B cell (primary cell): ENCODE measurements around the gene UCKL1.

Experiments
- CTCF ChIP-seq: fragments of 200-600 bp; IDR thresholded peaks from one replicate; pipeline ENCODE4 v1.8.0; 2022; ENCODE audit warnings: antibody characterized with exemption, mild to moderate bottlenecking
- EZH2 ChIP-seq: IDR thresholded peaks from 2 replicates; pipeline ENCODE4 v1.6.1; 2012; ENCODE audit warnings: borderline replicate concordance, low read depth, mild to moderate bottlenecking, moderate library complexity, low read length; ENCODE audit not compliant: insufficient read depth, poor library complexity, severe bottlenecking

GRCh38 chr20:63974402-63975200, 18.4 kb upstream of the UCKL1 start:
- TF ChIP-seq CTCF (no peak), EZH2 (no peak)
